Testis (tissue), 3 donors: ENCODE data around the gene NCAM1. TPM values are rescaled to one million over a fixed set of nuclear protein-coding genes. Genes with fewer than 3 reads are reported as not detected.

Experiments used
- DNase-seq: peaks from one replicate; pipeline ENCODE4 v3.0.0-alpha.2; 2019
- H3K27ac ChIP-seq, 2 donors: fragments of 200-600 bp; sonication (generic); one replicate each; pipeline ENCODE4 v1.5.1; 2019
- H3K27me3 ChIP-seq: fragments of 200-600 bp; sonication (generic); one replicate; pipeline ENCODE4 v1.5.1; 2019
- H3K36me3 ChIP-seq: fragments of 200-600 bp; sonication (generic); one replicate; pipeline ENCODE4 v1.5.1; 2017; ENCODE audit warnings: low read depth; ENCODE audit errors: missing control alignments
- H3K4me1 ChIP-seq: fragments of 200-600 bp; sonication (generic); one replicate; pipeline ENCODE4 v1.5.1; 2019
- H3K4me3 ChIP-seq, 2 donors: fragments of 200-600 bp; sonication (generic); one replicate each; pipeline ENCODE4 v1.5.1; 2017 to 2019
- H3K9me3 ChIP-seq: fragments of 200-600 bp; sonication (generic); one replicate; pipeline ENCODE4 v1.5.1; 2017
- CTCF ChIP-seq, 3 experiments: fragments of 450-650 bp in 2 of 3; fragments of 200-600 bp in 1 of 3; sonication (generic) in 1 of 3; IDR thresholded peaks; one replicate each; pipeline ENCODE4 v1.5.1; 2016 to 2019; ENCODE audit warnings: antibody characterized with exemption in 3 of 3, mild to moderate bottlenecking in 2 of 3, moderate library complexity in 1 of 3
- POLR2A ChIP-seq: fragments of 450-650 bp; IDR thresholded peaks from one replicate; pipeline ENCODE4 v1.6.1; 2017; ENCODE audit warnings: antibody characterized with exemption, mild to moderate bottlenecking, moderate library complexity
- whole genome bisulfite sequencing, 2 donors: methylation state at CpG; one replicate each; pipeline ENCODE4 v1.1.5; 2018; 5-methylcytosine and 5-hydroxymethylcytosine counted together
- intact Hi-C: fragments of 100-400 bp; cut with DNase I; formaldehyde crosslinking; loops from one replicate; pipeline ENCODE4 v1.15.1; 2023; ENCODE audit warnings: low total_unique reads
- polyA plus RNA-seq: library from polyadenylated mRNA; stranded (reverse); fragments of 350-450 nt; fragmentation: Illumina TruSeq; extraction: RNeasy Lipid Tissue Mini Kit (QIAGEN cat#74804); gene quantifications from one replicate; pipeline ENCODE4 v1.2.3, GENCODE V29; 2014; ENCODE audit warnings: low read depth, low replicate concordance; ENCODE audit not compliant: insufficient read depth
- total RNA-seq, 2 donors: library from RNA; depleted of rRNA; stranded (reverse); fragments of >200 nt; gene quantifications; one replicate each; pipeline ENCODE4 v1.2.3, GENCODE V29; 2016

Gene NCAM1
- total and polyA plus RNA-seq, 3 donors from 2014 or later: 12.3 to 33.3 (median 13.8) TPM

GRCh38 chr11:113176599-113177360, 215.6 kb downstream of the NCAM1 start:
- TF ChIP-seq CTCF (IDR thresholded peaks at IDR 0.05) (no peak), POLR2A (no peak)
- Histone ChIP-seq H3K36me3 (no peaks in the 10 kb centered on the region), H3K4me3 (no peak overlapping the region)

GRCh38 chr11:113177671-113178070, 216.5 kb downstream of the NCAM1 start:
- WGBS, 2 donors: 68% methylated on average over 5 of the region's 5 CpGs
- no peak overlapping the region for H3K27ac ChIP-seq
- no peaks in the 10 kb centered on the region for H3K36me3 ChIP-seq
- TF ChIP-seq CTCF (IDR thresholded peaks at IDR 0.05) (no peak), POLR2A (no peak)
- no peaks in the 10 kb centered on the region for H3K4me1 ChIP-seq
- no peak overlapping the region for H3K4me3 ChIP-seq
- DNase-seq: no peak
- H3K27me3 ChIP-seq: no peaks in the 10 kb centered on the region
- intact Hi-C loops: no loop called here
- no peaks in the 10 kb centered on the region for H3K9me3 ChIP-seq

More at GRCh38 chr11:113176599-113177360, 215.6 kb downstream of the NCAM1 start:
- H3K4me1 ChIP-seq: no peaks in the 10 kb centered on the region
- no peak for DNase-seq
- H3K27ac ChIP-seq: no peak overlapping the region
- no peaks in the 10 kb centered on the region for H3K9me3 ChIP-seq
- intact Hi-C loops: no loop called here
- no peaks in the 10 kb centered on the region for H3K27me3 ChIP-seq

- Histone ChIP-seq H3K4me1 (no peaks in the 10 kb centered on the region), H3K9me3 (no peaks in the 10 kb centered on the region), H3K27me3 (no peaks in the 10 kb centered on the region), H3K4me3 (no peak overlapping the region), H3K27ac (no peak overlapping the region), H3K36me3 (no peaks in the 10 kb centered on the region)
- intact Hi-C loops: no loop called here
- DNase-seq: no peak
- TF ChIP-seq CTCF (IDR thresholded peaks at IDR 0.05): no peak
- TF ChIP-seq POLR2A: no peak
- WGBS, 2 donors: 93 to 95% methylated on average over 10 of the region's 10 CpGs
These were observed 217.3 kb downstream of the NCAM1 start for GRCh38 chr11:113178381-113179070.

- no peak for TF ChIP-seq CTCF (IDR thresholded peaks at IDR 0.05)
- no peak for TF ChIP-seq POLR2A
- H3K9me3 ChIP-seq: no peaks in the 10 kb centered on the region
- WGBS, 2 donors: 89 to 100% methylated on average over 2 of the region's 2 CpGs
- H3K27me3 ChIP-seq: no peaks in the 10 kb centered on the region
- no peaks in the 10 kb centered on the region for H3K4me1 ChIP-seq
- H3K4me3 ChIP-seq: no peak overlapping the region
- H3K36me3 ChIP-seq: no peaks in the 10 kb centered on the region
- no peak overlapping the region for H3K27ac ChIP-seq
- no peak for DNase-seq
- intact Hi-C loops: no loop called here
These were observed 218.0 kb downstream of the NCAM1 start for GRCh38 chr11:113179181-113179704.
